Upper lobe of left lung (tissue), 6 donors: ENCODE data around the gene DENND1A. TPM values are rescaled to one million over a fixed set of nuclear protein-coding genes. Genes with fewer than 3 reads are reported as not detected.

Experiments used
- ATAC-seq, 2 donors: fragments of 200-7000 bp; cut with Tn5 transposase; one replicate each; pipeline ENCODE4 v1.9.1; 2022; ENCODE audit warnings: mild to moderate bottlenecking in 2 of 2, moderate library complexity in 2 of 2; ENCODE audit not compliant: low FRiP score in 2 of 2
- DNase-seq, 2 donors: peaks; one replicate each; pipeline ENCODE4 v3.0.0-alpha.2; 2019 to 2020
- H3K27ac ChIP-seq, 4 donors: fragments of 200-600 bp; sonication (generic); one replicate each; pipeline ENCODE4 v1.5.1; 2016 to 2019
- H3K27me3 ChIP-seq, 4 donors: fragments of 200-600 bp; sonication (generic); one replicate each; pipeline ENCODE4 v1.5.1; 2017 to 2019
- H3K36me3 ChIP-seq, 4 donors: fragments of 200-600 bp; sonication (generic); one replicate each; pipeline ENCODE4 v1.5.1; 2016 to 2019
- H3K4me1 ChIP-seq, 4 donors: fragments of 200-600 bp; sonication (generic); one replicate each; pipeline ENCODE4 v1.5.1; 2018 to 2019
- H3K4me3 ChIP-seq, 4 donors: fragments of 200-600 bp; sonication (generic); one replicate each; pipeline ENCODE4 v1.5.1; 2017 to 2019; ENCODE audit warnings: mild to moderate bottlenecking in 2 of 4, moderate library complexity in 1 of 4
- H3K9me3 ChIP-seq, 4 donors: fragments of 200-600 bp; sonication (generic); one replicate each; pipeline ENCODE4 v1.5.1; 2018 to 2019
- CTCF ChIP-seq, 6 experiments: fragments of 450-650 bp in 4 of 6; fragments of 200-600 bp in 2 of 6; sonication (generic) in 2 of 6; IDR thresholded peaks; one replicate each; pipeline ENCODE4 v1.5.1; 2016 to 2019; ENCODE audit warnings: antibody characterized with exemption in 6 of 6
- EP300 ChIP-seq, 4 donors: sonication (generic); formaldehyde crosslinking; IDR thresholded peaks; one replicate each; pipeline ENCODE4 v1.5.1; 2017; ENCODE audit warnings: antibody characterized with exemption in 4 of 4, control low read depth in 2 of 4
- POLR2A ChIP-seq, 4 donors: fragments of 450-650 bp; IDR thresholded peaks; one replicate each; pipeline ENCODE4 v1.5.1; 2016 to 2017; ENCODE audit warnings: antibody characterized with exemption in 4 of 4, mild to moderate bottlenecking in 2 of 4
- POLR2AphosphoS5 ChIP-seq, 2 donors: sonication (generic); formaldehyde crosslinking; IDR thresholded peaks; one replicate each; pipeline ENCODE4 v1.5.1; 2017; ENCODE audit warnings: antibody characterized with exemption in 2 of 2
- WGBS, 2 donors: methylation state at CpG; one replicate each; pipeline ENCODE4 v1.1.5; 2017 to 2018; 5-methylcytosine and 5-hydroxymethylcytosine counted together
- total RNA-seq, 6 donors: library from RNA; depleted of rRNA in 4 of 6; stranded (reverse); fragments of >200 nt in 4 of 6; gene quantifications; one replicate each; pipeline versions ENCODE4 v1.1.0 to v1.2.1, GENCODE V29; 2016 to 2021
- donor health status: DM: no; HTN: no; CAD: no; lungs with moderate emphysema.
- donor health status: DM: no; HTN: yes; CAD: no; lungs with severe emphysema.

The DENND1A gene
- total RNA-seq, 6 donors from 2014 or later = 9.8 to 46.1 (median 16.0) TPM

DNA sequence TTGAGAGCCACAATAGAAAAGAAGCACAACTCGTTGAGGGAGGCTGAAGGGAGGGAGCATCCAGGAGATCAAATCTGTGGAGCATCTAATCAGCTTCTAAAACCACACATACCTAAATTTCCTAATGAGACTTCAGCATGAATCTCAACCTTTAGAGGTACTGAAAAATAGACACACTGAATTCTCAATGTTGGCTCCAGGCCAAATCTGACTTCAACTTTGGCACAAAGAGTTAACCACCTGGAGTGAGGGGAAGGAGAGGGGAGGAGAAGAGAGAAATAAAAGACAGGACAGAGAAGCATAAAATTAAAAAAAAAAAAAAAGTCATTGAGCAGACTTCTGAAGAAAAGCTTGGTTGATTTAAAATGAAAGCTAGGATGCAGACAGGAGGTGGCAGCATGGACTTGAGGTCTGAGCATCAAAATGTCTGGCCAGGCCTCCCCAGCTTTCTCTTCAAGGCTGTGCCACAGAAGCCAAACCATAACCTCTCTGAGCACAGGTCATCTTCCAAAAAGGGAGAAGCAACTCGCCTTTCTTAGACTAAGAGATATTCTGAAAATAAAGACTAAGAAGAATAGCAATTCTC lies 205.6 kb downstream of the DENND1A start:
- no peak for ATAC-seq
- TF ChIP-seq POLR2A (IDR thresholded peaks at IDR 0.05) = no peak
- no peak for TF ChIP-seq POLR2AphosphoS5 (IDR thresholded peaks at IDR 0.05)
- TF ChIP-seq CTCF (IDR thresholded peaks at IDR 0.05) = no peak
- TF ChIP-seq EP300 (IDR thresholded peaks at IDR 0.05) = no peak
- 97% methylated on average over 2 of the region's 2 CpGs for WGBS, 2 donors

DNA sequence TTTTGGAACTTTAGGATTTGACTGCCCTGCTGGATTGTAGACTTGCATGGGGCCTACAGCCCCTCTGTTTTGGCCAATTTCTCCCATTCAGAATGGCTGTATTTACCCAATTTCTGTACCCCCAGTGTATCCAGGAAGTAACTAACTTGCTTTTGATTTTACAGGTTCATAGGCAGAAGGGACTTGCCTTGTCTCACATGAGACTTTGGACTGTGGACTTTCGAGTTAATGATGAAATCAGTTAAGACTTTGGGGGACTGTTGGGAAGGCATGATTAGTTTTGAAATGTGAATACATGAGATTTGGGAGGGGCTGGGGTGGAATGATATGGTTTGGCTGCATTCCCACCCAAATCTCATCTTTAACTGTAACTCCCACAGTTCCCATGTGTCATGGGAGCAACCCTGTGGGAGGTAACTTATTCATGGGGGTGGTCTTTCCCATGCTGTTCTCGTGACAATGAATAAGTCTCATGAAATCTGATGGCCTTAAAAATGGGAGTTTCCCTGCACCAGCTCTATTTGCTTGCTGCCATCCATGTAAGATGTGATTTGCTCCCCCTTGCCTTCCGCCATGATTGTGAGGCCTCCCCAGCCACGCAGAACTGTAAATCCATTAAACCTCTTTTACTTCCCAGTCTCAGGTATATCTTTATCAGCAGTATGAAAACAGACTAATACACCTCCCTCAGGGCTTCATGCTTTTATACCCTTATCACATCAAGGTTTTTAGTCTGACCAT lies 206.6 kb downstream of the DENND1A start:
- Histone ChIP-seq H3K9me3 (peaks cover 4 to 6% (median 6%) of the 10 kb centered on the region in 4 donors), H3K27me3 (no peaks in the 10 kb centered on the region), H3K27ac (no peak overlapping the region), H3K4me3 (no peak overlapping the region), H3K4me1 (no peaks in the 10 kb centered on the region), H3K36me3 (no peaks in the 10 kb centered on the region)
- TF ChIP-seq POLR2AphosphoS5 (IDR thresholded peaks at IDR 0.05) (no peak), EP300 (IDR thresholded peaks at IDR 0.05) (no peak), CTCF (IDR thresholded peaks at IDR 0.05) (no peak), POLR2A (IDR thresholded peaks at IDR 0.05) (no peak)
- ATAC-seq (no peak), DNase-seq (no peak)
- WGBS, 2 donors = 98 to 99% methylated on average over 4 of the region's 4 CpGs

More for the DNA sequence above, 205.6 kb downstream of the DENND1A start:
- H3K4me1 ChIP-seq = no peaks in the 10 kb centered on the region
- no peaks in the 10 kb centered on the region for H3K27me3 ChIP-seq
- H3K4me3 ChIP-seq = no peak overlapping the region
- H3K9me3 ChIP-seq = peaks cover 4 to 6% (median 6%) of the 10 kb centered on the region in 4 donors
- H3K36me3 ChIP-seq = no peaks in the 10 kb centered on the region
- H3K27ac ChIP-seq = no peak overlapping the region
- no peak for DNase-seq

- H3K27ac ChIP-seq = no peak overlapping the region
- 95 to 97% methylated on average over 4 of the region's 4 CpGs for WGBS, 2 donors
- no peaks in the 10 kb centered on the region for H3K4me1 ChIP-seq
- no peak for DNase-seq
- no peak for ATAC-seq
- no peak overlapping the region for H3K4me3 ChIP-seq
- TF ChIP-seq POLR2AphosphoS5 (IDR thresholded peaks at IDR 0.05) (no peak), CTCF (IDR thresholded peaks at IDR 0.05) (no peak), POLR2A (IDR thresholded peaks at IDR 0.05) (no peak), EP300 (IDR thresholded peaks at IDR 0.05) (no peak)
- H3K27me3 ChIP-seq = no peaks in the 10 kb centered on the region
- H3K36me3 ChIP-seq = no peaks in the 10 kb centered on the region
- H3K9me3 ChIP-seq = peaks cover 4 to 6% (median 6%) of the 10 kb centered on the region in 4 donors
Measured at GRCh38 chr9:123722378-123722777, 207.5 kb downstream of the DENND1A start.

- Histone ChIP-seq H3K4me3 (no peak overlapping the region), H3K36me3 (no peaks in the 10 kb centered on the region), H3K4me1 (no peaks in the 10 kb centered on the region), H3K27me3 (no peaks in the 10 kb centered on the region), H3K27ac (no peak overlapping the region), H3K9me3 (peaks cover 4 to 6% (median 6%) of the 10 kb centered on the region in 4 donors)
- no peak for TF ChIP-seq CTCF (IDR thresholded peaks at IDR 0.05)
- no peak for TF ChIP-seq POLR2A (IDR thresholded peaks at IDR 0.05)
- no peak for TF ChIP-seq POLR2AphosphoS5 (IDR thresholded peaks at IDR 0.05)
- no peak for TF ChIP-seq EP300 (IDR thresholded peaks at IDR 0.05)
- ATAC-seq (no peak), DNase-seq (no peak)
- WGBS, 2 donors = 97 to 100% methylated on average over 1 of the region's 1 CpG
Measured at GRCh38 chr9:123718188-123718587, 211.7 kb downstream of the DENND1A start.
